PC-3 (cell line): Measurements from ENCODE around the gene JAG2. TPM values are rescaled to one million over a fixed set of nuclear protein-coding genes. Genes with fewer than 3 reads are reported as not detected.

ENCODE experiments used
- ATAC-seq: fragments of 200-7000 bp; cut with Tn5 transposase; 2 replicates; pipeline ENCODE4 v1.9.1; 2020; ENCODE audit warnings: mild to moderate bottlenecking, moderate library complexity
- BruUV-seq: library from RNA; stranded (reverse); fragments of 400-500 nt; replicated peaks from 2 replicates; lab custom pipeline; 2021; lab: Mats Ljungman, UMichigan
- CTCF ChIA-PET: fragments of 300-600 bp; sonication (Branson Sonifier 250); formaldehyde crosslinking; loops from one replicate; lab custom pipeline; 2022; ENCODE audit warnings: antibody characterized with exemption; lab: Charles Lee
- POLR2A ChIA-PET: fragments of 300-600 bp; sonication (Branson Sonifier 250); formaldehyde crosslinking; loops from one replicate; lab custom pipeline; 2022; ENCODE audit warnings: antibody characterized with exemption; ENCODE audit not compliant: unreplicated experiment; lab: Charles Lee
- DNase-seq: peaks from one replicate; pipeline ENCODE4 v3.0.0-alpha.2; 2015
- H2AFZ ChIP-seq: fragments of 300-600 bp; sonication (generic); 2 replicates; pipeline ENCODE4 v1.6.0; 2016; ENCODE audit warnings: antibody characterized with exemption, low read length
- H3F3A ChIP-seq: fragments of 300-600 bp; sonication (generic); one replicate; pipeline ENCODE4 v1.6.0; 2017; ENCODE audit warnings: antibody characterized with exemption, low read length, control low read depth, mild to moderate bottlenecking; ENCODE audit not compliant: unreplicated experiment
- H3K27ac ChIP-seq: fragments of 300-600 bp; sonication (generic); 2 replicates; pipeline ENCODE4 v1.5.1; 2016; ENCODE audit warnings: mild to moderate bottlenecking, low read length
- H3K27me3 ChIP-seq: fragments of 300-600 bp; sonication (generic); 2 replicates; pipeline ENCODE4 v1.6.1; 2016; ENCODE audit warnings: low read length, mixed read lengths
- H3K36me3 ChIP-seq: fragments of 300-600 bp; sonication (generic); 2 replicates; pipeline ENCODE4 v1.6.1; 2016; ENCODE audit warnings: low read depth, mixed run types, low read length, mixed read lengths
- H3K4me1 ChIP-seq: fragments of 300-600 bp; sonication (generic); 2 replicates; pipeline ENCODE4 v1.5.1; 2016; ENCODE audit warnings: low read length; ENCODE audit not compliant: insufficient read depth
- H3K4me2 ChIP-seq: fragments of 300-600 bp; sonication (generic); 2 replicates; pipeline ENCODE4 v1.6.0; 2016; ENCODE audit warnings: low read length
- H3K4me3 ChIP-seq: fragments of 300-600 bp; sonication (generic); 2 replicates; pipeline ENCODE4 v1.5.1; 2016; ENCODE audit warnings: mild to moderate bottlenecking, low read length, mixed read lengths
- H3K79me2 ChIP-seq: fragments of 300-600 bp; sonication (generic); 2 replicates; pipeline ENCODE4 v1.6.1; 2017; ENCODE audit warnings: low read length, mixed read lengths
- H3K9ac ChIP-seq: fragments of 300-600 bp; sonication (generic); 2 replicates; pipeline ENCODE4 v1.6.0; 2016; ENCODE audit warnings: mild to moderate bottlenecking, low read length
- H3K9me2 ChIP-seq: fragments of 300-600 bp; sonication (generic); replicated peaks from 2 replicates; pipeline ENCODE4 v1.6.1; 2016; ENCODE audit warnings: mixed run types, low read length, mixed read lengths
- H3K9me3 ChIP-seq: fragments of 300-600 bp; sonication (generic); 2 replicates; pipeline ENCODE4 v1.6.1; 2016; ENCODE audit warnings: low read length, mixed read lengths
- H4K20me1 ChIP-seq: fragments of 300-600 bp; sonication (generic); 2 replicates; pipeline ENCODE4 v1.6.1; 2016; ENCODE audit warnings: low read length, mixed read lengths
- CTCF ChIP-seq: fragments of 300-600 bp; sonication (generic); conservative IDR thresholded peaks from 2 replicates; pipeline ENCODE4 v1.5.1; 2017; ENCODE audit warnings: antibody characterized with exemption, low read depth, mild to moderate bottlenecking, low read length
- EZH2 ChIP-seq: fragments of 300-600 bp; sonication (generic); IDR thresholded peaks from one replicate; pipeline ENCODE4 v1.6.1; 2017; ENCODE audit warnings: antibody characterized with exemption, mild to moderate bottlenecking, low read length; ENCODE audit not compliant: unreplicated experiment
- EZH2phosphoT487 ChIP-seq: fragments of 300-600 bp; sonication (generic); IDR thresholded peaks from 2 replicates; pipeline ENCODE4 v1.6.1; 2018; ENCODE audit warnings: mild to moderate bottlenecking, antibody characterized with exemption, low read length, borderline replicate concordance
- intact Hi-C: fragments of 100-400 bp; cut with micrococcal nuclease; formaldehyde crosslinking; loops from 2 replicates; pipeline ENCODE4 v1.9.0; 2023
- total RNA-seq: library from RNA; depleted of rRNA; stranded (reverse); fragments of >200 nt; gene quantifications from 2 replicates; pipeline ENCODE4 v1.2.3, GENCODE V29; 2014

JAG2 gene
- total RNA-seq, 1 experiment from 2014 or later = 57.1 TPM

- Histone ChIP-seq H3K9me2 (no peaks in the 10 kb centered on the region), H3K9ac (no peak overlapping the region), H3K36me3 (no peaks in the 10 kb centered on the region), H2AFZ (no peak overlapping the region), H3K9me3 (no peaks in the 10 kb centered on the region), H3K4me2 (no peak overlapping the region), H3K27ac (no peak overlapping the region), H3K4me3 (no peak overlapping the region), H4K20me1 (no peaks in the 10 kb centered on the region), H3K27me3 (peaks cover 18% of the 10 kb centered on the region), H3K4me1 (peaks cover 20% of the 10 kb centered on the region), H3F3A (no peaks in the 10 kb centered on the region), H3K79me2 (no peaks in the 10 kb centered on the region)
- ATAC-seq (no peak), DNase-seq (no peak)
- BruUV-seq = no TSS peak
- ChIA-PET CTCF (no interaction called here), POLR2A (no interaction called here)
- intact Hi-C loops = no loop called here
- TF ChIP-seq CTCF (peak; percentile 45; the same call in 1 of the 2 replicates), EZH2 (no peak), EZH2phosphoT487 (no peak)
These were observed 31.5 kb upstream of the JAG2 start for GRCh38 chr14:105200074-105200473.

- DNase-seq (no peak), ATAC-seq (no peak)
- no peak overlapping the region for H2AFZ ChIP-seq
- H3K9me2 ChIP-seq = no peaks in the 10 kb centered on the region
- H3K9ac ChIP-seq = no peak overlapping the region
- H4K20me1 ChIP-seq = no peaks in the 10 kb centered on the region
- H3K4me2 ChIP-seq = no peak overlapping the region
- TF ChIP-seq EZH2 (no peak), CTCF (no peak), EZH2phosphoT487 (no peak)
- POLR2A ChIA-PET = no interaction called here
- H3K27ac ChIP-seq = no peak overlapping the region
- no TSS peak for BruUV-seq
- no peaks in the 10 kb centered on the region for H3F3A ChIP-seq
- intact Hi-C loops = no loop called here
- peaks cover 18% of the 10 kb centered on the region for H3K27me3 ChIP-seq
- H3K4me1 ChIP-seq = peaks cover 10% of the 10 kb centered on the region
- H3K36me3 ChIP-seq = no peaks in the 10 kb centered on the region
- no peaks in the 10 kb centered on the region for H3K79me2 ChIP-seq
- CTCF ChIA-PET = no interaction called here
- no peak overlapping the region for H3K4me3 ChIP-seq
- H3K9me3 ChIP-seq = no peaks in the 10 kb centered on the region
These were observed 30.5 kb upstream of the JAG2 start for GRCh38 chr14:105199093-105199492.

GRCh38 chr14:105198588-105198987, 30.0 kb upstream of the JAG2 start:
- Histone ChIP-seq H3K4me3 (no peak overlapping the region), H2AFZ (no peak overlapping the region), H3K27me3 (peaks cover 18% of the 10 kb centered on the region), H3K9ac (no peak overlapping the region), H3K4me1 (peaks cover 8% of the 10 kb centered on the region), H4K20me1 (no peaks in the 10 kb centered on the region), H3K36me3 (no peaks in the 10 kb centered on the region), H3K27ac (no peak overlapping the region), H3F3A (no peaks in the 10 kb centered on the region), H3K9me2 (no peaks in the 10 kb centered on the region), H3K9me3 (no peaks in the 10 kb centered on the region), H3K4me2 (no peak overlapping the region), H3K79me2 (no peaks in the 10 kb centered on the region)
- DNase-seq = no peak
- CTCF ChIA-PET = no interaction called here
- POLR2A ChIA-PET = no interaction called here
- ATAC-seq = no peak
- TF ChIP-seq EZH2 (no peak), CTCF (no peak), EZH2phosphoT487 (no peak)
- intact Hi-C loops = no loop called here
- no TSS peak for BruUV-seq
